IPS-NIHi7 (cell line): ENCODE results near the gene GPR101.

Experiments
- DNase-seq: peaks from one replicate; pipeline ENCODE4 v3.0.0; 2012; ENCODE audit warnings: mixed read lengths; ENCODE audit errors: extremely low spot score

The GPR101 gene, protein sequence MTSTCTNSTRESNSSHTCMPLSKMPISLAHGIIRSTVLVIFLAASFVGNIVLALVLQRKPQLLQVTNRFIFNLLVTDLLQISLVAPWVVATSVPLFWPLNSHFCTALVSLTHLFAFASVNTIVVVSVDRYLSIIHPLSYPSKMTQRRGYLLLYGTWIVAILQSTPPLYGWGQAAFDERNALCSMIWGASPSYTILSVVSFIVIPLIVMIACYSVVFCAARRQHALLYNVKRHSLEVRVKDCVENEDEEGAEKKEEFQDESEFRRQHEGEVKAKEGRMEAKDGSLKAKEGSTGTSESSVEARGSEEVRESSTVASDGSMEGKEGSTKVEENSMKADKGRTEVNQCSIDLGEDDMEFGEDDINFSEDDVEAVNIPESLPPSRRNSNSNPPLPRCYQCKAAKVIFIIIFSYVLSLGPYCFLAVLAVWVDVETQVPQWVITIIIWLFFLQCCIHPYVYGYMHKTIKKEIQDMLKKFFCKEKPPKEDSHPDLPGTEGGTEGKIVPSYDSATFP

DNA sequence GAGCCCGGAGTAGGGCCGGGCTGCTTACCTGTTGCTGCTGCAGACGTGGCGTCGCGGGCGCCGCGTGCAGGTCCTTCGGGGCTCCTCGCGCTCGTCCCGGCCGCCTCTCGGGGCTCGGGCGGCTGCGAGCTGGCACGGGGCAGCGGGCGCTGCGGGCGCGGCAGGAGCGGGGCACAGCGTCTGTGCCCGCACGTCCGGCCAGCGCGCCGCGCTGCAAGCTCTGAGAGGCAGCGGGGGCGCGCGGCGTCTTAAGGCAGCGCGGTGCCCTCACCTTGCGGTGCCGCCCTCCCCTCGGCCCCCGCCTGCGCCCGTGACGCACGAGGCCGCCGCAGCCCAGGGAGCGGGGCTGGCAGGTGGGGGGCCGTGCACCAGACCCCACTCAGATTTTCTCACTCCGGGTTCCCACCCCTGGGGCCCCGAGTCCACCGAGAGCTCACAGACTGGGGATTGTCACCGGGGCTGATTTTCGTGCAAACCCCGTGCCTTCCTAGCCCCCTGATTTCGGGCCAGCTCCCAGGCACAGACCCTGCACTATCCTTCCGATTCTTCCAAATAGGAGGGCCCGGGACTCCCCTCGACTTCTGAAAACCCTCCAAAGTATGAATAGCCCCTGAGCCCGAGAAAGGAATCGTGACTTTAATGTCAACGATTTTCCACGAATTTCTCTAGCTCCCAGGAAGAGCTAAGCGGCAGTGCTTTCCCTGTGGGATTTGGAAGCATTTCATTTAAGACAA is at the start of gene GPR101:
Gene GPR101 (minus strand): TSS at position 222 of the 734 bp plus-strand sequence. CDS start 2,321 bp downstream, outside the sequence.
- DNase-seq = peak; percentile 28

DNA sequence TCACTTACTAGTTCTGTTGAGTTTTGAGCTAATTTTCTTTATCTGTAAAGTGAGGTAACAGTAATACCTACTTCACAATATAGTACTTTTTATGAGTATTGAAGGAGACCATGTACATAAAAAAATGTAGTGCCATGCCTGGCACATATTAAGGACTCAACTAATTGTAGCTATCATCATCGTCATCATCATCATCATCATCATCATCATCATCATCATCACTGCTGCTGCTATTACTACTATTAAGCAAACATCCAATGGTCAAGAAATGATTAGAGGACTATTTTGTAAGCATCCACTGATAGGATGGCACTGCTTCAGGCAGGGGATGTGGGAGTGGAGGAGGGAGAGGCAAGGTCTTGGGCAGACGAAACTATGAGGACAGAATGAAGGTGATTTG is 47.4 kb upstream of the GPR101 start:
- DNase-seq = no peak

DNA sequence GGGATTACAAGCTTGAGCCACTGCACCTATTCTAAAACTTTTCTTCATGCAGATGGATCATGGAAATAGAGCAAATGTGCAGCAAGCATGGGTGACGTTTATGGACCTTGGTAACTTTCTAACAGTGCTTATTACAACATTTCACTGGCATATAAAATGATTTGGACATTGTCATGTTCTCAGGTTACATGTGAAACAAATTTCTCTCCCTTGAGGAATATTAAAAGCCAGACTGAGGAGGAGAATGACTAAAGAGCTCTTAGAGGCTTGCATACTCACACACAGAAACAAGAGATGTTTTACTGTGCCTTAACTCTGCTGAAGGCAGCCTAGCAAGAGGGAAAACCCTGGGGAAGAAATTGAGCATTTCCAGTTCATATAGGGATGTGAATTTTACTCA is 38.6 kb upstream of the GPR101 start:
- no peak for DNase-seq

DNA sequence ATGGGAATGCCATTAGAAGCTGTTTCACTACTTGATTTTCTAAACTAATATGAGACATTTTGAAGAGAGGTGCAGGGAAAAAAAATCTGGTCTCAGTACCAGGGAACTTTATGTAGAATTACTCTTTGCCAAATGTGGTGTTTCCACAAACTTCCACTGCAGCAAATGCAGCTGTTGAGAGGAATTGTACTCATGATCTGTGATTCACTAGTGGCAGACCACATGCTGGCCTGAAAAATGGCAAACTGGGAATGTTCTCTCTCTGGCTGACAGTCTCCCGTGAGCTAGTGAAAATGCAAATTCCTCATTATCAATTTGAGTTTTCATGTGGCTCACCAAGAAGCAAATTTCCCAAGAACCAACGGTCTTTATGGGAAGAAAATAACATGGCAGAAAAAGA is 37.8 kb upstream of the GPR101 start:
- no peak for DNase-seq

DNA sequence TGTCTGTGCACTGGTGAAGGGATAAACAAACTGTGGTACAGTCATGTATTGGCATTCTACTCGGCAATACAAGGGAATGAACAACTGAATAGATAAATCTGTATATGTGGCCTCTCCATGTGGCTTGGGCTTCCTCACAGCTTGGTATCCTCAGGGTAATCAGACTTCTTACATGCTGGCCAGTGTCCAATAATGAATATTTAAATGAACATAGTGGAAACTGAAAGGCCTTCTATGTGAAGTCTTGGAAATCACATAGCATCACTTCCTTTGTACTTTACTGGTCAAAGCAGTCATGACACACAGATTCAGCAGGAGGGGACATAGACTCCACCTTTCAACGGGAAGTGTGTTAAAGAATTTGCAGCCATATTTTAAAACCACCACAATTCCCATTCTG is 33.4 kb upstream of the GPR101 start:
- no peak for DNase-seq

DNA sequence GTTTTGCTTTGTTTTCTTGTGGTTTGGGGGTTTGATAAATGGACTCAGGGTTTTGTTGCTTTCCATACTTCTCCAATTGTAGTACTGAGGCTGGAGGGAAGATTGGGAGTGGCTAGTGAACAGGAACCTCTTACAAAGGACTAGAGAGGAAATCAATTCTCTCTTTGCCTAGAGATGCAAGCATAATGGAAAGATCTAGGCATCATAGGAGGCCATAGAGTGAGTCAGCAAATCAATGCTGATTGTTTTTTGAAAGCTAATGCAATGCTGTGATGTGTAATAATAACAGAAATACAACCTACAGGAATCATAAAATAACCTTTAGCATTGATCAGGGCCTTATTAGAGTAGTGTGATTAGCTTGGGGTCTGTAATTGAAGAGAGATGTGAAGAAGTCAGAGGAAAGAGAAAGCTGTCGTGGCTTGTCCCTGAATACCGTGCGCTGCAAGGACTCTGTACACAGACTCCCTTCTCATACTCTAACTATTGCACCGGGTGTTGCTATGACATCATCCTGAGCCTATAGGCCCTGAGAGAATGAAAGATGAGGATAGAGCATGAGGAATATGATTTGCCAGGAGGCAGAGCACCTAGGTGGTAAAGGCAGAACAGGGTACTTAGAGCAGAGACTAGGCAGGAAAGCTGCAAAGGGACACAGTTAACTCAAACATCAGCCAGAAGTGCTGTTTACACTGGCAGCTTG is 29.3 kb upstream of the GPR101 start:
- no peak for DNase-seq

DNA sequence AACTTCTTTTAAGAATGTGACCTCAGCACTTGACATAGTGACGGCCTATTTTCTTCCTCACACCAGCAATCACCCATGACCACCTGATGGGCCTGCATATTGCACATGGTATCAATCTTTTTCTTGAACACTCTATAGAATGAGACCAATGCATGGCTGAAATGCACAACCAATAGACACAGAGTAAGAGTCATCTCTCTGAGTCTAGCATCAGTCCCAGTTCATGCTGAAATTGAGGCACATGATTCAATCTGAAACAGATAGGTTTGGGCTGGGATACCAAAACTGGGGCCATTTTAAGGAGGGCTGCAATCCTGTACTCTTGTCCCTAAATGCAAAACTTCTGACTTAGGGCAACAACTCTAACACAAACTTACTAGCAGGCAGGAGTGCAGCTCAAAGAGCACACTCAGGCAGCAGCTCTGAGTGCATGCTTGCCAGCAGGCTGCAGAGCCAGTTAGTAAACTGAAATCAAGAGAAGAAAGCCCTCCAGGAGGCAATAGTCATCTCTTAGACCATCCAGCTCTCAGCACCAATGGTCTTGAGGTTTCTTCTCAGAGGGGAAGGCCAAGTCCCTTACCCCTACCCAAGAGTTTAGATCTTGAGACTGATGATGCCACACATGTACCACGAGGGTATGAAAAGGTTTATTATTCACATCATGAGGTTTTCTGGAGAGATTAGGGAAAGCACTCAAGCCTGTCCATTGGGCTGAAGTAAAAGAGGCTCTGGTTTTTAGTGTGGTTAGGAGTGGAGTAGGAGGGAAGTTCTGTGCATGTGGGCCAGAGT is 24.7 kb upstream of the GPR101 start:
- no peak for DNase-seq

DNA sequence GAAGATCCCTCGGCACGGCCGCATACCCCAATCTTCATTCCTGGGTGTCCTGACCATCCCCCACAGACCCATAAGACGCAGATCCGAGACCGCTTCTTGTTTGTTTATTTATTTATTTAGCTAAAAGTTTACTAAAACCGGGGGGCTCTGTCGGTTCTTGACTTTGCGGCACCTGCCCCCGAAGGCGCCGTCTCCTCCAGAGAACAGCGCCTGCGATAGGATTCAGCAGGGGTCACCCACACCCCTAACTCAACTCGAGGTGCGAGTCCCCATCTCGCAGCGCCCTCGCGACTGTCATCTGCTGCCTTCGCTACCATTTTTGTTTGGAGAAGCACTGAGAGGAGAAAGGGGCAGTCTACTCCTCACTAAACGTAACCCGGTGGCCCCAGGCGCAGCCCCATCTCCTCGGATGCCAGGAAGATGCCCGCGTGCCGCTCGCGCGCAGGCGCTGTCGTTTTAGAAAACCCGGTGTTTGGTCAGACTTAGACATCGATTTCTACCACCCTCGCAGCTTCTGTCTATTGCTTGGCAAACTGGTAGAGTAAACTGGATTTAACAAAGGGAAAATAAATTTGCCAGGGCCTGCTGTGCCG is 18.9 kb upstream of the GPR101 start:
- peak; percentile 40 for DNase-seq

DNA sequence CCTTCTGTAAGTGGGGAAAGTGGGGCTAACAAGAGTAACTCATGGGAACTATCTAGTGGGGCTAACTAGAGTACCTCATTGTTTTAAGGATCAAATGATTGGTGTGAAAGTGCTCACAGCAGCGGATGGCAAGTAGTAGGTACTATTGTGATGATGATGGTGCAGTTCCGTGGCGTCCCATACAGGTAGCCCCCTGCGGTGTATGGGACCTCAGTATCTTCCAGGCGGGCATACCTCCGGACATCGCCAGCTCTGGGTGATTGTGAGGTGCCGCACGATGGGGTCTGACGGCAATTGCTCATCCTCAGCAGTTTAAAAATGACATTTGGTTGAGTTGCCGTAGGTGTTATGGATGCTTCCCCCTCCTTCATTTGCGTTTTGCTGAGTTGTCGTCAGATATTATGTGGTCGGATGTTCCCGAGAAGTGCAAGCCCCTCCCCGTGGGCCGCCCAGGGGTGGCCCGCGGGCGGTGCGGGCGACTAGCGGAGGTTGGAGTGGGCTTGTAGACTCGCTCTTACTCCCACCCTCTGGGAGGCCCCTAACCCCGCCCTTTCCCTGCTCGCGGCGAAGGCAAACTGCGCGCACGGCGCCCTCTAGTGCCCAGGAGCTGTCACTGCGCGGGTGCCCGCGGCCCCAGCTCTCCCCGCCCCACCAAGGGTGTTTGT is 18.3 kb upstream of the GPR101 start:
- DNase-seq = peak; percentile 90

DNA sequence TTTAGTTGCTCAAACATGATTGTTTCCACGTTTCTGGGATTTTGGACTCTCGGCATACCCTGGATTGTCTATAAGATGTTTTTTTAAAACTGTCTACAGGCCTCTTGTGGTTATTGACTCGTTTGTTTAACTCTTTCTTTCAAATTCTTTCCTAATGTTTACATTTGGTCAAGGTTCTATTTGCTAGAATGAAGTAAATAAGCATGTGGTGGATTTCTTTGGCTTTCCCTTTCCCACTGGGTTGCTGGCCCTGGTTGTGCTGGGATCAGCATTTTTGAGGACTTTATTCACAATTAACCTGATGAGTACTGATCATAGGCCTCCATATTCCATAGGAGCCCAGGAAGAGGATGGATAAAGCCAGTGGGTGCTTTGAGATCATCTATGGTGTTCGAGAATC is 11.1 kb upstream of the GPR101 start:
- no peak for DNase-seq

DNA sequence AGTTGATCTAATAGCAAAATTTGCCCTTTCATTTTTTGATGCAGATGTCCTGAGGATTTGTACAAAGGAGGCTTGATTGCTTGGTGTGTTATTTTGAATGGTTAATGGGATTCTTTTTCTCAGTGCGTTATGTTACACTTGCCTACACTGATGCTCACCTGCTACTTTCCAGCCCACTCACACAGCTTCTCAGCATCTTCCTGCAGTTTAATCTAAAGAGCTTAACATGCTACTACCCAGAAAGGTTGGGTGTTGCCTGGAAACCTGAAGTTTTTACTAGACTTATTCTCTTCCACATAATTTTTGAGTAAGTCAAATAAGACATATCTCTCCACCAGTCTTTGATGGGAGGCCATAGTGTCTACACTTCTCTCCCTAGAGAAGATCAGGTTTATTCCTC is 9.9 kb upstream of the GPR101 start:
- DNase-seq = no peak

DNA sequence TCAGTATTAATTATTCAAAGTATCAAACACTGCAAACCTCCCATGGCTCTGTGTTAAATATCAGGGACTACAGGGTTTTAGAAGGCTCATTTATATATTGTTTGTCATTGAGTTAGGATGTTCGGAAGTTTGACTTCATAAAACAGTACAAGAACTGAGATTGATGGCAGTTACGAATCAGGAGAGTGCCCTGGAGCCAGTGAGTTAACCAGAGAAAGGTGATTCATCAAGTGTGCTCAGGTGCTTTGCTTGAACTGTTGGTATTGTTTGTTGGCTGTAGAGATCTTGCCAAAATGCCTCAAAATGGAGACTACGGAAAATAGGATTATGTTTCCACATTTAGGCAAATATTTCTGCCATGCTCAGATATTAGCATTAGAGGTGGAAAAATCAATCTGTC is 7.5 kb upstream of the GPR101 start:
- no peak for DNase-seq

DNA sequence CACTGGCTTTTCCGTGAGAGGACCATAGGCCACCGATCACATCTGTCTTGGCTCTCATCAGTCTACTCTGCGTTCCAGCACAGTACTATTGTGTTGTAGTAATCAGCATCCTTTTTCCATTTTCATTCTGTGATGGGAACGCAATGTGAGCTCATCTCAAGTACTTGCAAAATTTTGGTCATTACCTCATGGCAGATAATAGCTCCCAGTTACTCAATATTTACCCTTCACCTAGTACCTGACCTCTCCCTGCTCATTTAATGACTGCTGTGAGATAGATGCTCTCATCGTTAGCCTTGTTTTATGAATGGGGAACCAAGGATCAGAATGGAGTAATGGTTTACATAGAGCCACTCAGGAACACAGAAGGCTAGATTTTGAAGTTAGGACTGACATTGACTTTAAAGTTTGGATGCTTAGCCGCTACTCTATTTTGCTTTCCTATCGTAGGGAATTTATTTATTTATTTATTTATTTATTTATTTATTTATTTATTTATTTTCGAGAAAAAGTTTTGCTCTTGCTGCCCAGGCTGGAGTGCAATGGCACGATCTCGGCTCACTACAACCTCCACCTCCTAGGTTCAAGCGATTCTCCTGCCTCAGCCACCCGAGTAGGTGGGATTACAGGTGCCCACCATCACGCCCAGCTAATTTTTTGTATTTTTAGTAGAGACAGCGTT is 6.5 kb upstream of the GPR101 start:
- DNase-seq = no peak

DNA sequence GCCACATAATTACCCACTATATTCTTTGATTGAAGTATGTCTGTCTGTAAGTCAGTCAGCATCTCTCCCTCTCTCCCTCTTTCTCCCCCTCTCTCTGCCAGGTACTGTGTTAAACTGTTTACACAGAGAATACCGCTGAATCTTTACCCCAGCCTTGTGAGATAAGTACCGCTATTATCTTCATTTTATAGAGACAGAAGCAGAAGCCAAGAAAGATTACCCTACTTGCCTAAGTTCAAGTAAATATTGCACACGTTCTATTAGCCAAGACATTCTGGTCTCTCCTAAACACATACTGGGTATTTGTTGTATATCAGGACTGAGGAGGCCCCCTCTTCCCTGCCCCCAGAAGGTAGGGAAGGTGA is 695 bp upstream of the GPR101 start:
- DNase-seq = no peak

DNA sequence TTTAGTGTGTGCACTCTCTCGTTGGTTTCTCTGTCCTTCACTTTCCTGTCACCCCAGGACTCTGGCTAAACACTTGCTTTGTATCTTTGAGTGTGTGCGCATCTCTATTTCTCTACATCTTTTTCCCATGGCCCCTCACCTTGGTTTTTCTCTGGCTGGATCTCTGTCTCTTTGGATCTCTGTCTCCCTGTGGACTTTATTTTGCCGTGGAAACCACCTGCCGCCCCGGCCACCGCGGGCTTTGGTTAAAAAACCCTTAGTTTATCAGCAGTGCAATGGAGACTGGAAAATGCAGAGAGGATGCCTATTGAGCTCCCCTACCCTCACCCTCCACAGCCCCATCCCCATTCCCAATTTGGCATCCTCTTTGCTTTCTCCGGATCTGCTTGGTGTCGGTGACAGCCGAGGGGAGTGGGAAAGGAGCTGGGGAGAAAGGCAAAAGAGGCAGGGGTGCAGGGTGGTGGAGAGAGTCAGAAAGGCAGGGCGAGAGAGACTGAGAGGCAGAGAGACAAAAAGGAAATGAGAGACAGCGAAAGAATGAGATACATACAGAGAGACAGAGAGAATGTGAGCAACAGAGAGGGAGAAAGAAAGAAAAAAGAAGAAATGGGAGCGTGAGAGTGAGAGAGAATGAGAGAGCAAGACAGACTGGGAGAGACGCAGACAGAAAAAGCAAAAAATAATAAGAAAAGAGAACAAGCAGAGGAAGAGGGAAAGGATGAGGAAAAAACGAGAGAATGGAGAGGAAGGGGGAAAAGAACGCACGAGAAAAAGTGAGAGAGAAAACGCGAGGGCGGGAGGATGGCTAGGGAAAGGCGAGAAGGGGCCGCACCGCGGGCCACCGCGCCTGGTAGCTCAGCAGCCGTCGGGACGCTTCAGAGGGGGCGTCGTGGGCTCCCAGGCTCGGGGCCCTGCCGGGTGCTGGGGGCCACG is 688 bp downstream of the GPR101 start:
- DNase-seq = no peak

DNA sequence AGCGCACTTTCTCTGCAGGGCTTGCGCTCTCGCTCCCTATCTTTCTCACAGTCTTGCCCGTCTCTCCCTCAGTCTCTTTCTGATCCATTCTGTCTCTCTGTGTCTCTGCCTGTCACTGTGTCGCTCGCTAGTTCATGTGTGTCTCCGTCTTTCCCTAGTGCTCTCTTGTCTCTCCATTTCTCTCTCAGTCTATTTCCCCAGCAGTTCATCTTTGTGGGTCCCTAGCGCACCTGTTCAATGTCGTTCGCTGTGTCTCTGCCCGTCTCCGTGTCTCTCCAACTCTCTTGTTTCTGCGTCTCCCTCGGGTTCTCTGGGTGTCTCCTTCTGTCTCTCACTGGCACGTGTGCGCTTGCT is 1.5 kb downstream of the GPR101 start:
- no peak for DNase-seq

DNA sequence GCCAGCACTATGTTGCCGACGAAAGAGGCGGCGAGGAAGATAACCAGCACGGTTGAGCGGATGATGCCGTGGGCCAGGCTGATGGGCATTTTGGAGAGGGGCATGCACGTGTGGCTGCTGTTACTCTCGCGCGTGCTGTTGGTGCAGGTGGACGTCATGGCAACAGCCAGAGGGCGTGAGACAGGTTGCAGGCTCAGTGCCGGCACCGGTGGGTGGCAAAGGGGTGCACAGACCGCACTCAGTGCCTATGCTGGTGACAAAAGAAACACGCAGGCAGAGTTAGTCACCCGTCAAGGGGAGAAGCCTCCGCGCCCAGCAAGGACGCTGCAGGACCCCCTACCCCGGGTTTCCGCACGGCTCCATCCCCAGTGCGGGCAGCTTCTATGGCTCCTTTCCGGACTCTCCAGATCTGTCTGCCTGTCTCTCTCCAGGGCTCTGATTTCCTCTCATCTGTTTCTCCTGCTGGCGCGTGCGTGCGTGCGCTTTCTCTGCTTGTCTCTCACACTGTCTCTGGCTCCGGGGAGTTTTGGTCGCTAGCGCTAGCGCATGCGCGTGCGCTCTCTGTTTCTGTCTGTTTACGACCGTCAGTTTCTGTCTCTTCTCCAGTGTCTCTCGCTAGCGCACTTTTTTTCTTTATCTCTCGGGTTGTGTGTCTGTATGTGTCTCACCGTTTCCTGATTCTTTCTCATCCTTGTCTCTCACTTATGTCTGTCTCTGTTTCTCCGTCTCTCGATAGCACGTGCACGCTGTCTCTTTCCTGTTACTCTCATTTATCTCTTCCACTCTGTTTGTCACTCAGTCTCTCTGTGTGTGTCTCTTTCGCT is 2.1 kb downstream of the GPR101 start:
- peak; percentile 76 for DNase-seq

DNA sequence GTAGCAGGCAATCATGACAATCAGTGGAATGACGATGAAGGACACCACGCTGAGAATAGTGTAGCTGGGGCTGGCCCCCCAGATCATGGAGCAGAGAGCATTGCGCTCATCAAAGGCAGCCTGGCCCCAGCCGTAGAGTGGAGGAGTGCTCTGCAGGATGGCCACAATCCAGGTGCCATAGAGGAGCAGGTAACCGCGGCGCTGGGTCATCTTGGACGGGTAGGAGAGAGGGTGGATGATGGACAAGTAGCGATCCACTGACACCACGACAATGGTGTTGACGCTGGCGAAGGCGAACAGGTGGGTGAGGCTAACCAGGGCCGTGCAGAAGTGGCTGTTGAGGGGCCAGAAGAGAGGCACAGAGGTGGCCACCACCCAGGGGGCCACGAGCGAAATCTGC is 2.8 kb downstream of the GPR101 start:
- DNase-seq = no peak
